HEK293T (cell line): ENCODE data around the gene VTN.

Experiments
- ELF4 ChIP-seq: fragments of 450-650 bp; IDR thresholded peaks from 2 replicates; pipeline ENCODE4 v1.6.1; 2017; ENCODE audit warnings: antibody characterized with exemption
- FOXK2 ChIP-seq: fragments of 450-650 bp; IDR thresholded peaks from 2 replicates; pipeline ENCODE4 v1.6.1; 2016; ENCODE audit warnings: mild to moderate bottlenecking
- FOXM1 ChIP-seq: fragments of 450-650 bp; IDR thresholded peaks from 2 replicates; pipeline ENCODE4 v1.6.1; 2017; ENCODE audit warnings: mild to moderate bottlenecking, borderline replicate concordance
- SP1 ChIP-seq: fragments of 450-650 bp; IDR thresholded peaks from 2 replicates; pipeline ENCODE4 v1.6.1; 2017
- SUZ12 ChIP-seq: fragments of 450-650 bp; IDR thresholded peaks from 2 replicates; pipeline ENCODE4 v1.6.1; 2016; ENCODE audit warnings: mild to moderate bottlenecking
- TARDBP ChIP-seq: fragments of 450-650 bp; IDR thresholded peaks from 2 replicates; pipeline ENCODE4 v1.6.1; 2016

GRCh38 chr17:28369684-28370034 is 448 bp downstream of the VTN start:
- TF ChIP-seq SP1: no peak
- no peak for TF ChIP-seq ELF4
- no peak for TF ChIP-seq FOXK2
- no peak for TF ChIP-seq SUZ12
- no peak for TF ChIP-seq TARDBP
- no peak for TF ChIP-seq FOXM1
